Measurements from ENCODE around the gene SPATS2L. TPM values are rescaled to one million over a fixed set of nuclear protein-coding genes. Genes with fewer than 3 reads are reported as not detected.

SPATS2L gene
- total RNA-seq, 2 donors from 2014 or later: 40.3 to 89.9 TPM

- no peaks in the 10 kb centered on the region for H3K4me1 ChIP-seq (ENCODE audit: control insufficient read depth, insufficient read depth, low read length)
- H3K36me3 ChIP-seq (ENCODE audit: control insufficient read depth, insufficient read depth, low read length): peaks cover 19% of the 10 kb centered on the region
- no peak overlapping the region for H3K27ac ChIP-seq (ENCODE audit: low read depth, low read length)
- Mint-ChIP-seq H3K27ac (no peak overlapping the region), H3K4me1 (peaks cover 8% of the 10 kb centered on the region), H3K36me3 (ENCODE audit: low read depth) (peaks cover 31% of the 10 kb centered on the region), H3K9me3 (peaks cover 10% of the 10 kb centered on the region), H3K4me3 (no peak overlapping the region), H3K27me3 (ENCODE audit: insufficient read depth) (no peaks in the 10 kb centered on the region)
- no peak overlapping the region for H3K9ac ChIP-seq (ENCODE audit: extremely low read depth, low read length, poor library complexity, severe bottlenecking)
- no peak for DNase-seq
- H3K27me3 ChIP-seq (ENCODE audit: control insufficient read depth, insufficient read depth, low read length, poor library complexity, severe bottlenecking): no peaks in the 10 kb centered on the region
- no peak for TF ChIP-seq CTCF (conservative IDR thresholded peaks at IDR 0.05)
- no peaks in the 10 kb centered on the region for H3K9me3 ChIP-seq (ENCODE audit: control insufficient read depth, low read length)
- H3K4me3 ChIP-seq (ENCODE audit: low read length): no peak overlapping the region
- WGBS, 2 experiments (ENCODE audit: insufficient coverage in 1 of 2, insufficient read length in 1 of 2): 91 to 92% methylated on average over 3 to 5 of the region's 5 CpGs
Observed at GRCh38 chr2:200330351-200331060, 24.0 kb downstream of the SPATS2L start.

- TF ChIP-seq CTCF (conservative IDR thresholded peaks at IDR 0.05): no peak
- WGBS, 2 experiments (ENCODE audit: insufficient coverage in 1 of 2, insufficient read length in 1 of 2): 92% methylated on average over 2 of the region's 2 CpGs; no CpG with 5 or more reads in 1 of the 2 experiments
- Histone ChIP-seq H3K27me3 (ENCODE audit: control insufficient read depth, insufficient read depth, low read length, poor library complexity, severe bottlenecking) (no peaks in the 10 kb centered on the region), H3K9me3 (ENCODE audit: control insufficient read depth, low read length) (no peaks in the 10 kb centered on the region), H3K4me1 (ENCODE audit: control insufficient read depth, insufficient read depth, low read length) (no peaks in the 10 kb centered on the region), H3K36me3 (ENCODE audit: control insufficient read depth, insufficient read depth, low read length) (peaks cover 19% of the 10 kb centered on the region), H3K4me3 (ENCODE audit: low read length) (no peak overlapping the region), H3K9ac (ENCODE audit: extremely low read depth, low read length, poor library complexity, severe bottlenecking) (no peak overlapping the region), H3K27ac (ENCODE audit: low read depth, low read length) (no peak overlapping the region)
- Mint-ChIP-seq H3K4me1 (peaks cover 8% of the 10 kb centered on the region), H3K4me3 (no peak overlapping the region), H3K36me3 (ENCODE audit: low read depth) (peaks cover 31% of the 10 kb centered on the region), H3K27ac (no peak overlapping the region), H3K27me3 (ENCODE audit: insufficient read depth) (no peaks in the 10 kb centered on the region), H3K9me3 (peaks cover 10% of the 10 kb centered on the region)
- DNase-seq: no peak
Observed at GRCh38 chr2:200331061-200331400, 24.5 kb downstream of the SPATS2L start.

GRCh38 chr2:200335657-200336056, 29.2 kb downstream of the SPATS2L start:
- H3K27me3 ChIP-seq (ENCODE audit: control insufficient read depth, insufficient read depth, low read length, poor library complexity, severe bottlenecking): no peaks in the 10 kb centered on the region
- DNase-seq: no peak
- H3K9me3 ChIP-seq (ENCODE audit: control insufficient read depth, low read length): no peaks in the 10 kb centered on the region
- no peak overlapping the region for H3K27ac ChIP-seq (ENCODE audit: low read depth, low read length)
- no peak overlapping the region for H3K9ac ChIP-seq (ENCODE audit: extremely low read depth, low read length, poor library complexity, severe bottlenecking)
- H3K9me3 Mint-ChIP-seq: peaks cover 10% of the 10 kb centered on the region
- no peak overlapping the region for H3K4me3 Mint-ChIP-seq
- no peak for TF ChIP-seq CTCF (conservative IDR thresholded peaks at IDR 0.05)
- no peak overlapping the region for H3K27ac Mint-ChIP-seq
- H3K4me1 Mint-ChIP-seq: peaks cover 9% of the 10 kb centered on the region
- no peak overlapping the region for H3K4me3 ChIP-seq (ENCODE audit: low read length)
- peaks cover 29% of the 10 kb centered on the region for H3K36me3 Mint-ChIP-seq (ENCODE audit: low read depth)
- peaks cover 15% of the 10 kb centered on the region for H3K36me3 ChIP-seq (ENCODE audit: control insufficient read depth, insufficient read depth, low read length)
- H3K4me1 ChIP-seq (ENCODE audit: control insufficient read depth, insufficient read depth, low read length): no peaks in the 10 kb centered on the region
- 92 to 100% methylated on average over 1 to 2 of the region's 2 CpGs for WGBS, 2 experiments (ENCODE audit: insufficient coverage in 1 of 2, insufficient read length in 1 of 2)
- H3K27me3 Mint-ChIP-seq (ENCODE audit: insufficient read depth): no peaks in the 10 kb centered on the region

Data from endodermal cell (in vitro differentiated cells).